Mesendoderm (in vitro differentiated cells): ENCODE results near the gene TMCO1.
"Not testable (repeated sequence)": the region's sequence is repeated elsewhere in the genome, so short reads cannot be mapped to it uniquely, and the experiment has no call there.

Experiments used
- DNase-seq: peaks from one replicate; pipeline ENCODE4 v3.0.0; 2013
- H2AK5ac ChIP-seq: 2 replicates; pipeline ENCODE4 v1.6.1; 2013; ENCODE audit warnings: low read length, inconsistent platforms
- H2BK120ac ChIP-seq: 2 replicates; pipeline ENCODE4 v1.6.1; 2013; ENCODE audit warnings: low read depth, mild to moderate bottlenecking, low read length, moderate library complexity, mixed read lengths
- H2BK15ac ChIP-seq: replicated peaks from 2 replicates; pipeline ENCODE4 v1.6.1; 2013; ENCODE audit warnings: low read depth, mild to moderate bottlenecking, moderate library complexity
- H2BK5ac ChIP-seq: 2 replicates; pipeline ENCODE4 v1.6.1; 2013; ENCODE audit warnings: low read length, inconsistent platforms
- H3K18ac ChIP-seq: 2 replicates; pipeline ENCODE4 v1.6.1; 2013; ENCODE audit warnings: mild to moderate bottlenecking, low read length, mixed read lengths
- H3K23ac ChIP-seq: one replicate; pipeline ENCODE4 v1.6.1; 2013; ENCODE audit warnings: low read length
- H3K27ac ChIP-seq: 2 replicates; pipeline ENCODE4 v1.5.1; 2013; ENCODE audit warnings: low read depth, mild to moderate bottlenecking, inconsistent platforms, low read length, moderate library complexity
- H3K27me3 ChIP-seq: 2 replicates; pipeline ENCODE4 v1.6.1; 2013; ENCODE audit warnings: low read length, control low read depth, mild to moderate bottlenecking, inconsistent platforms; ENCODE audit not compliant: insufficient read depth, poor library complexity
- H3K36me3 ChIP-seq: 2 replicates; pipeline ENCODE4 v1.6.1; 2013; ENCODE audit warnings: low read length, inconsistent platforms; ENCODE audit not compliant: control insufficient read depth, insufficient read depth
- H3K4ac ChIP-seq: one replicate; pipeline ENCODE4 v1.6.1; 2013; ENCODE audit warnings: low read depth, mild to moderate bottlenecking, low read length, moderate library complexity
- H3K4me1 ChIP-seq: 2 replicates; pipeline ENCODE4 v1.6.1; 2013; ENCODE audit warnings: low read depth, low read length, inconsistent platforms; ENCODE audit not compliant: control insufficient read depth
- H3K4me2 ChIP-seq: 2 replicates; pipeline ENCODE4 v1.6.1; 2013; ENCODE audit warnings: low read length
- H3K4me3 ChIP-seq: 2 replicates; pipeline ENCODE4 v1.5.1; 2013; ENCODE audit warnings: mild to moderate bottlenecking, low read length
- H3K56ac ChIP-seq: one replicate; pipeline ENCODE4 v1.6.1; 2013; ENCODE audit warnings: low read length
- H3K79me1 ChIP-seq: 2 replicates; pipeline ENCODE4 v1.6.1; 2013; ENCODE audit warnings: low read length, inconsistent platforms
- H3K79me2 ChIP-seq: 2 replicates; pipeline ENCODE4 v1.6.1; 2013; ENCODE audit warnings: mild to moderate bottlenecking, low read length; ENCODE audit not compliant: control insufficient read depth, insufficient read depth
- H3K9ac ChIP-seq: 2 replicates; pipeline ENCODE4 v1.6.1; 2013; ENCODE audit warnings: low read length, inconsistent platforms
- H4K5ac ChIP-seq: one replicate; pipeline ENCODE4 v1.6.1; 2013; ENCODE audit warnings: low read length
- H4K8ac ChIP-seq: one replicate; pipeline ENCODE4 v1.6.1; 2013; ENCODE audit warnings: low read depth, mild to moderate bottlenecking, control low read depth, low read length, moderate library complexity
- WGBS: extraction: QIAGEN DNeasy Blood & Tissue Kit; methylation state at CpG from one replicate; pipeline ENCODE4 v1.1.7; 2013; ENCODE audit warnings: low lambda C conversion rate, missing lambda C conversion rate; ENCODE audit not compliant: insufficient coverage; ENCODE audit errors: extremely low coverage; 5-methylcytosine and 5-hydroxymethylcytosine counted together

Gene TMCO1

GRCh38 chr1:165759095-165759494 is 9.6 kb downstream of the TMCO1 start:
- no peak overlapping the region for H3K9ac ChIP-seq

GRCh38 chr1:165755393-165756010 is 13.2 kb downstream of the TMCO1 start:
- H3K79me1 ChIP-seq: no peaks in the 10 kb centered on the region
- no peak overlapping the region for H2AK5ac ChIP-seq
- H2BK15ac ChIP-seq: no peak overlapping the region
- H3K27ac ChIP-seq: no peak overlapping the region
- H3K4me1 ChIP-seq: no peaks in the 10 kb centered on the region
- no peak overlapping the region for H2BK5ac ChIP-seq
- no peaks in the 10 kb centered on the region for H3K79me2 ChIP-seq
- H3K9ac ChIP-seq: no peak overlapping the region
- H3K36me3 ChIP-seq: peaks cover 1% of the 10 kb centered on the region
- H3K4me3 ChIP-seq: no peak overlapping the region
- no peak overlapping the region for H3K23ac ChIP-seq
- H4K5ac ChIP-seq: no peak overlapping the region
- H4K8ac ChIP-seq: no peak overlapping the region
- no peak overlapping the region for H2BK120ac ChIP-seq
- no peak overlapping the region for H3K4me2 ChIP-seq
- H3K18ac ChIP-seq: no peak overlapping the region
- no peak overlapping the region for H3K56ac ChIP-seq
- H3K4ac ChIP-seq: no peak overlapping the region
- H3K27me3 ChIP-seq: no peaks in the 10 kb centered on the region
- no peak for DNase-seq

More at GRCh38 chr1:165759095-165759494, 9.6 kb downstream of the TMCO1 start:
- H3K4me1 ChIP-seq: no peaks in the 10 kb centered on the region
- H2BK120ac ChIP-seq: no peak overlapping the region
- H3K4ac ChIP-seq: no peak overlapping the region
- peaks cover 1% of the 10 kb centered on the region for H3K36me3 ChIP-seq
- H3K4me3 ChIP-seq: no peak overlapping the region
- H3K27me3 ChIP-seq: no peaks in the 10 kb centered on the region
- H3K4me2 ChIP-seq: no peak overlapping the region
- no peak overlapping the region for H3K56ac ChIP-seq
- no peak overlapping the region for H3K27ac ChIP-seq
- H3K18ac ChIP-seq: no peak overlapping the region
- no peak overlapping the region for H4K8ac ChIP-seq
- H3K23ac ChIP-seq: no peak overlapping the region
- H3K79me2 ChIP-seq: no peaks in the 10 kb centered on the region
- H3K79me1 ChIP-seq: no peaks in the 10 kb centered on the region
- no peak for DNase-seq
- H2AK5ac ChIP-seq: no peak overlapping the region
- H4K5ac ChIP-seq: no peak overlapping the region
- H2BK5ac ChIP-seq: no peak overlapping the region
- H2BK15ac ChIP-seq: no peak overlapping the region

GRCh38 chr1:165753934-165754333 is 14.7 kb downstream of the TMCO1 start:
- Histone ChIP-seq H2BK120ac (no peak overlapping the region), H3K56ac (no peak overlapping the region), H4K8ac (no peak overlapping the region), H3K79me1 (no peaks in the 10 kb centered on the region), H2BK5ac (no peak overlapping the region), H3K4me3 (no peak overlapping the region), H3K79me2 (no peaks in the 10 kb centered on the region), H3K4me1 (no peaks in the 10 kb centered on the region), H3K27ac (no peak overlapping the region), H4K5ac (no peak overlapping the region), H2AK5ac (no peak overlapping the region), H3K23ac (no peak overlapping the region), H3K4ac (no peak overlapping the region), H2BK15ac (no peak overlapping the region), H3K9ac (no peak overlapping the region), H3K4me2 (no peak overlapping the region), H3K27me3 (no peaks in the 10 kb centered on the region), H3K18ac (no peak overlapping the region), H3K36me3 (peaks cover 1% of the 10 kb centered on the region)
- DNase-seq: no peak

- H3K27ac ChIP-seq: no peak overlapping the region
- H3K18ac ChIP-seq: no peak overlapping the region
- H3K56ac ChIP-seq: no peak overlapping the region
- no peak overlapping the region for H2BK120ac ChIP-seq
- H3K27me3 ChIP-seq: no peaks in the 10 kb centered on the region
- no peak overlapping the region for H3K23ac ChIP-seq
- DNase-seq: no peak
- no peak overlapping the region for H2BK15ac ChIP-seq
- no peak overlapping the region for H4K8ac ChIP-seq
- no peak overlapping the region for H3K4me2 ChIP-seq
- no peaks in the 10 kb centered on the region for H3K79me1 ChIP-seq
- H3K36me3 ChIP-seq: no peaks in the 10 kb centered on the region
- no peak overlapping the region for H3K9ac ChIP-seq
- H3K4me1 ChIP-seq: no peaks in the 10 kb centered on the region
- H4K5ac ChIP-seq: no peak overlapping the region
- no peaks in the 10 kb centered on the region for H3K79me2 ChIP-seq
- H3K4ac ChIP-seq: no peak overlapping the region
- H2AK5ac ChIP-seq: no peak overlapping the region
- no CpG with 5 or more reads among the region's 1 CpG for WGBS
- H2BK5ac ChIP-seq: no peak overlapping the region
- no peak overlapping the region for H3K4me3 ChIP-seq
Measured at GRCh38 chr1:165748550-165748949, 20.1 kb downstream of the TMCO1 start.

GRCh38 chr1:165747632-165748447 is 20.8 kb downstream of the TMCO1 start:
- Histone ChIP-seq H3K4ac (no peak overlapping the region), H2BK120ac (no peak overlapping the region), H3K4me2 (no peak overlapping the region), H3K27me3 (no peaks in the 10 kb centered on the region), H2BK5ac (no peak overlapping the region), H3K79me1 (no peaks in the 10 kb centered on the region), H4K8ac (no peak overlapping the region), H2AK5ac (no peak overlapping the region), H3K56ac (no peak overlapping the region), H3K4me3 (no peak overlapping the region), H3K27ac (no peak overlapping the region), H2BK15ac (no peak overlapping the region), H3K36me3 (no peaks in the 10 kb centered on the region), H3K23ac (no peak overlapping the region), H3K4me1 (no peaks in the 10 kb centered on the region), H3K18ac (no peak overlapping the region), H3K9ac (no peak overlapping the region), H3K79me2 (no peaks in the 10 kb centered on the region), H4K5ac (no peak overlapping the region)
- peak; percentile 26 for DNase-seq
- no CpG with 5 or more reads among the region's 9 CpGs for WGBS

- not testable (repeated sequence) for H2AK5ac ChIP-seq, H2BK5ac ChIP-seq, H2BK15ac ChIP-seq, H3K79me2 ChIP-seq, H3K79me1 ChIP-seq, DNase-seq, H3K56ac ChIP-seq, H4K8ac ChIP-seq, H3K4me2 ChIP-seq, H3K4me1 ChIP-seq, H4K5ac ChIP-seq, H2BK120ac ChIP-seq, H3K36me3 ChIP-seq, H3K9ac ChIP-seq, H3K27me3 ChIP-seq, H3K4me3 ChIP-seq, H3K23ac ChIP-seq, H3K18ac ChIP-seq, H3K27ac ChIP-seq, H3K4ac ChIP-seq
- no CpG with 5 or more reads among the region's 1 CpG for WGBS
Measured at GRCh38 chr1:165744913-165745312, 23.8 kb downstream of the TMCO1 start.
